ENCODE data around the gene SORCS2. TPM values are rescaled to one million over a fixed set of nuclear protein-coding genes. Genes with fewer than 3 reads are reported as not detected.

SORCS2 gene
- total and polyA plus RNA-seq, 2 of the 8 experiments (the other 6 are each of a cell fraction or from before 2014, with no cell fraction given): 0.36 to 1.8 TPM

GRCh38 chr4:7652451-7652881, 460.1 kb downstream of the SORCS2 start:
- peaks cover 5% of the 10 kb centered on the region; the same call in 1 of the 2 replicates for H3K23me2 ChIP-seq (ENCODE audit: low read depth, low read length)
- no peaks in the 10 kb centered on the region for H3K79me1 ChIP-seq (ENCODE audit: low read depth, low read length)
- no peaks in the 10 kb centered on the region for H3K27me3 ChIP-seq (replicated peaks in 1 of 4; ENCODE audit: control insufficient read depth in 3 of 4, extremely low read depth in 1 of 4, insufficient read depth in 3 of 4, low read length in 3 of 4)
- POLR2A ChIA-PET (ENCODE audit: partially characterized antibody): no interaction called here
- DNase-seq (ENCODE audit: low read depth in 1 of 2, low spot score in 2 of 2) (no peak), FAIRE-seq (no peak)
- H4K20me1 ChIP-seq (replicated peaks in 1 of 2; ENCODE audit: control insufficient read depth in 1 of 2, insufficient read depth in 2 of 2, low read length in 2 of 2): no peaks in the 10 kb centered on the region
- H3K56ac ChIP-seq (replicated peaks; ENCODE audit: insufficient read length, low read depth, low read length): no peak overlapping the region
- H3K4me2 ChIP-seq (ENCODE audit: insufficient read depth in 1 of 2, low read depth in 2 of 2, low read length in 2 of 2): no peak overlapping the region
- no peak overlapping the region for H3K4me3 ChIP-seq (ENCODE audit: extremely low read depth in 1 of 4, insufficient read depth in 2 of 4, low read depth in 3 of 4, low read length in 4 of 4)
- H3K36me3 ChIP-seq (ENCODE audit: control insufficient read depth in 2 of 4, insufficient read depth in 4 of 4, low read length in 3 of 4): no peaks in the 10 kb centered on the region
- no peaks in the 10 kb centered on the region for H3K79me2 ChIP-seq (ENCODE audit: control insufficient read depth in 1 of 2, insufficient read depth in 2 of 2, low read length in 2 of 2)
- H3K4me1 ChIP-seq (replicated peaks in 1 of 4; ENCODE audit: control insufficient read depth in 3 of 4, insufficient read depth in 4 of 4, low read length in 3 of 4): peaks cover 0 to 14% (median 12%) of the 10 kb centered on the region in 4 experiments; a peak in 6 of 7 replicates
- no peak overlapping the region for H4K8ac ChIP-seq (ENCODE audit: extremely low read depth, insufficient read depth, low read length)
- no peak overlapping the region for H3K14ac ChIP-seq (ENCODE audit: insufficient read length)
- H2BK15ac ChIP-seq (ENCODE audit: low read length): no peak overlapping the region
- no peak overlapping the region for H2AK5ac ChIP-seq (ENCODE audit: low read depth, low read length)
- H3K23ac ChIP-seq (ENCODE audit: insufficient read length): no peak overlapping the region
- H4K5ac ChIP-seq (ENCODE audit: insufficient read length, low read depth, low read length): no peak overlapping the region
- H3K27ac ChIP-seq (ENCODE audit: low read depth, low read length): no peak overlapping the region
- H2AFZ ChIP-seq (ENCODE audit: low read length): no peak overlapping the region
- H2BK12ac ChIP-seq (ENCODE audit: low read depth, low read length): no peak overlapping the region
- H2BK5ac ChIP-seq (ENCODE audit: low read depth, low read length): no peak overlapping the region
- no peak overlapping the region for H3K9ac ChIP-seq (replicated peaks in 1 of 4; ENCODE audit: extremely low read depth in 1 of 4, low read depth in 3 of 4, low read length in 3 of 4)
- WGBS, 2 experiments (ENCODE audit: extremely low coverage in 1 of 2, insufficient coverage in 1 of 2, insufficient read length in 1 of 2, insufficient replicate concordance in 2 of 2, low coverage in 1 of 2, low lambda C conversion rate in 2 of 2, missing lambda C conversion rate in 1 of 2): 88% methylated on average over 8 of the region's 8 CpGs; no CpG with 5 or more reads in 1 of the 2 experiments
- H3K18ac ChIP-seq (ENCODE audit: extremely low read depth, low read length): no peak overlapping the region
- CTCF ChIA-PET (ENCODE audit: partially characterized antibody): interaction anchor here (0.9 to 3.8 kb wide), 11 partner anchors 9 to 448 kb away, joined by 3 to 16 read pairs (median 4); no protein-coding TSS in a partner anchor
- H2BK120ac ChIP-seq (replicated peaks; ENCODE audit: low read depth, low read length): no peak overlapping the region
- H3K4ac ChIP-seq (replicated peaks; ENCODE audit: insufficient read length, low read depth, low read length): no peak overlapping the region
- no peaks in the 10 kb centered on the region for H3K9me3 ChIP-seq (ENCODE audit: insufficient read depth in 2 of 2, low read depth in 1 of 2, low read length in 1 of 2)
- H2BK20ac ChIP-seq (ENCODE audit: low read length): no peak overlapping the region
- H4K91ac ChIP-seq (replicated peaks; ENCODE audit: insufficient read length, low read length): no peak overlapping the region
- TF ChIP-seq POLR2A (IDR thresholded peaks at IDR 0.05; ENCODE audit: control extremely low read depth in 1 of 2, low read depth in 2 of 2, low read length in 2 of 2) (no peak), KDM5A (IDR thresholded peaks at IDR 0.05; ENCODE audit: low read length) (no peak), POU5F1 (IDR thresholded peaks at IDR 0.05; ENCODE audit: low read depth, low read length) (no peak), HDAC2 (IDR thresholded peaks at IDR 0.05; ENCODE audit: borderline replicate concordance in 1 of 2, low read depth in 2 of 2, low read length in 2 of 2) (no peak), GTF2F1 (IDR thresholded peaks at IDR 0.05; ENCODE audit: borderline replicate concordance, low read depth, low read length) (no peak), SAP30 (IDR thresholded peaks at IDR 0.05; ENCODE audit: insufficient read depth, insufficient replicate concordance, low read length) (no peak), EZH2 (IDR thresholded peaks at IDR 0.05; ENCODE audit: low read depth, low read length, severe bottlenecking) (no peak), ZNF274 (IDR thresholded peaks at IDR 0.05; ENCODE audit: borderline replicate concordance, extremely low read depth, low read length) (no peak), CHD1 (IDR thresholded peaks at IDR 0.05; ENCODE audit: low read depth, low read length) (no peak), SP4 (IDR thresholded peaks at IDR 0.05; ENCODE audit: low read length) (no peak), TEAD4 (IDR thresholded peaks at IDR 0.05; ENCODE audit: low read depth, low read length) (no peak), BCL11A (IDR thresholded peaks at IDR 0.05; ENCODE audit: low read depth in 2 of 2, low read length in 2 of 2) (no peak)
- TF ChIP-seq, protein P1, sequence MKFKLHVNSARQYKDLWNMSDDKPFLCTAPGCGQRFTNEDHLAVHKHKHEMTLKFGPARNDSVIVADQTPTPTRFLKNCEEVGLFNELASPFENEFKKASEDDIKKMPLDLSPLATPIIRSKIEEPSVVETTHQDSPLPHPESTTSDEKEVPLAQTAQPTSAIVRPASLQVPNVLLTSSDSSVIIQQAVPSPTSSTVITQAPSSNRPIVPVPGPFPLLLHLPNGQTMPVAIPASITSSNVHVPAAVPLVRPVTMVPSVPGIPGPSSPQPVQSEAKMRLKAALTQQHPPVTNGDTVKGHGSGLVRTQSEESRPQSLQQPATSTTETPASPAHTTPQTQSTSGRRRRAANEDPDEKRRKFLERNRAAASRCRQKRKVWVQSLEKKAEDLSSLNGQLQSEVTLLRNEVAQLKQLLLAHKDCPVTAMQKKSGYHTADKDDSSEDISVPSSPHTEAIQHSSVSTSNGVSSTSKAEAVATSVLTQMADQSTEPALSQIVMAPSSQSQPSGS (IDR thresholded peaks at IDR 0.05; ENCODE audit: low read length): no peak
